LNCaP clone FGC (cell line): ENCODE results near the gene LRRK2.

Experiments used
- DNase-seq: peaks from one replicate; pipeline ENCODE4 v3.0.0-alpha.2; 2011; ENCODE audit warnings: low read depth
- H3K4me3 ChIP-seq: 2 replicates; pipeline ENCODE4 v1.5.1; 2011; ENCODE audit warnings: mild to moderate bottlenecking, low read depth, low read length, control low read depth
- TF ChIP-seq, protein P1 (sequence below): IDR thresholded peaks from 2 replicates; pipeline ENCODE4 v1.5.1; 2012; ENCODE audit warnings: mild to moderate bottlenecking; ENCODE audit not compliant: control insufficient read depth, insufficient read depth; ENCODE audit errors: extremely low read depth

The LRRK2 gene

DNA sequence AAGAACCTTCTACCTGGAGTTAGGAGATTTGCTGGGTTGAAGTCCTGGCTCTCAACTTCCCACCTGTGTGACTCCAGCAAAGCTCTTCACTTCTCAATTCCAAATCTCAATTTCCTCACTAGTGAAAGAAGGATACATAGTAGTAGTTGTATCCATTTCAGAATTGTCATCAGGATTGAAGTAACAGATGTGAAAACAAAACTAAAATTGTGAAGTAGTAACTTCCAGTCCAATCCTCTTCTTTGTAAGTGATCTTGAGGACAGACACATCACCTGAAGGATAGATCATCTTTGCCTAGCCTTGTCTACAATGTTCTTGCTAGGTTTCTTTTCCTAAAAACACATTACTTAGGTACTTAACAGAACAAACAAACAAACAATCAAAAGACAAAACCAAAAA, 1.2 kb upstream of the LRRK2 start:
- H3K4me3 ChIP-seq = no peak overlapping the region
- TF ChIP-seq, protein P1, sequence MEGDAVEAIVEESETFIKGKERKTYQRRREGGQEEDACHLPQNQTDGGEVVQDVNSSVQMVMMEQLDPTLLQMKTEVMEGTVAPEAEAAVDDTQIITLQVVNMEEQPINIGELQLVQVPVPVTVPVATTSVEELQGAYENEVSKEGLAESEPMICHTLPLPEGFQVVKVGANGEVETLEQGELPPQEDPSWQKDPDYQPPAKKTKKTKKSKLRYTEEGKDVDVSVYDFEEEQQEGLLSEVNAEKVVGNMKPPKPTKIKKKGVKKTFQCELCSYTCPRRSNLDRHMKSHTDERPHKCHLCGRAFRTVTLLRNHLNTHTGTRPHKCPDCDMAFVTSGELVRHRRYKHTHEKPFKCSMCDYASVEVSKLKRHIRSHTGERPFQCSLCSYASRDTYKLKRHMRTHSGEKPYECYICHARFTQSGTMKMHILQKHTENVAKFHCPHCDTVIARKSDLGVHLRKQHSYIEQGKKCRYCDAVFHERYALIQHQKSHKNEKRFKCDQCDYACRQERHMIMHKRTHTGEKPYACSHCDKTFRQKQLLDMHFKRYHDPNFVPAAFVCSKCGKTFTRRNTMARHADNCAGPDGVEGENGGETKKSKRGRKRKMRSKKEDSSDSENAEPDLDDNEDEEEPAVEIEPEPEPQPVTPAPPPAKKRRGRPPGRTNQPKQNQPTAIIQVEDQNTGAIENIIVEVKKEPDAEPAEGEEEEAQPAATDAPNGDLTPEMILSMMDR = no peak
- no peak for DNase-seq

DNA sequence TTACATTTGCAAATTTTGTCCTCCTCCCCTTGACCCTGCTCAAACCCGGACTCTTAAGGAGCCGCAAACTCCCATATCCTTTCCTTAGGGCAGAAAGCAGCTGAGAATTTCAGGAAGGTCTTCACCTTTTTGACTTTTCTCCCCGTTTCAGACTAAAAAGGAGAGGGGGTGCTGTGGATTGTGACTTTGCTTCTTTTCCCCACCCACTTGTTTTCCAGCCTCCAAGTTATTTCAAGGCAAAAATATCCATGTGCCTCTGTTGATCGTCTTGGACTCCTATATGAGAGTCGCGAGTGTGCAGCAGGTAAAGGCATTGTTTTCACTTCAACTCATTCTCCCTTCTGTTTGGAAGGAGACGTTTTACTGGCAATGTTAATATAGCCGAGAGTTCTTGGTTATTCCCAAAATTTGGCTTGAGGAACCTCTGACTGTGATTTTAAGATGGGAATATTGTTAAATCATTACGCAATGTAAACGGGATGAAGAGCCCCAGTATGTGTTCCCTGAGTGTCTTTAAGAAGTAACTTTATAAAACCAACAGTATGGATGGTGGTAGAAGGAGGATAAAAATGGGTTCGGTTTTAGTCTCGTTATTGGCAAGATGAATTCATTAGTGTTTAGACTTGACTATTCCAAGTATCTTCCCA, 663 bp downstream of the LRRK2 start:
- DNase-seq = no peak
- H3K4me3 ChIP-seq = no peak overlapping the region

DNA sequence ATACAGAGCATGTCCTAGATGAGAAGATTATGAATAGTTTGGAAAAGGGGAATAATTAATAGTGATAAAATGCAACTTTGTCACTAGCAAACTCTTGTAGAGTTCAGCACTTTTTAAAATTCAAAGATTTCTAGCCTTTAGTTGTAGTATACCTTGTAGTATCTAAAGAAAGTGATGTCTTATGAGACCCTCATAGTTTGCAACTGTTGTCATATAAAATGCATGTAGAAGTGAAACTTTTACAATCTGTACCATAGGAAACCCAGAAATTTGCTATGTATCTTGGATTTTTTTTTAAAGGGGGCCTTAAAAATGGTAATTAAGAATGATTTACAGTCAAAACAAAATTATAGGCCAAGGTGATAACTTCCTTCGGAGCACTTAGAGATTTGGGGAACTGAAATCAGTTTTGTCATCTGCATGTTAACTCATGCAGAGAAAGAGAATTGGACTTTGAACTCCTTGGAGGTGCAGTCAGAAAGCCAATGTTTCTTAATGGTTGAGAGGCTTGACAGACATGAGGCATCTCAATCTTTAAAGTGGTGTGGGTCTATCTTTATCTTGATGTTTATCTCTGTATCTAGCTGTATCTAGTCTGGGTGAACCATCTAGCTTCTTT, 1.3 kb downstream of the LRRK2 start:
- no peak overlapping the region for H3K4me3 ChIP-seq
- DNase-seq = no peak
- TF ChIP-seq, protein P1 = no peak

More for the DNA sequence above, 663 bp downstream of the LRRK2 start:
- TF ChIP-seq, protein P1 = no peak

DNA sequence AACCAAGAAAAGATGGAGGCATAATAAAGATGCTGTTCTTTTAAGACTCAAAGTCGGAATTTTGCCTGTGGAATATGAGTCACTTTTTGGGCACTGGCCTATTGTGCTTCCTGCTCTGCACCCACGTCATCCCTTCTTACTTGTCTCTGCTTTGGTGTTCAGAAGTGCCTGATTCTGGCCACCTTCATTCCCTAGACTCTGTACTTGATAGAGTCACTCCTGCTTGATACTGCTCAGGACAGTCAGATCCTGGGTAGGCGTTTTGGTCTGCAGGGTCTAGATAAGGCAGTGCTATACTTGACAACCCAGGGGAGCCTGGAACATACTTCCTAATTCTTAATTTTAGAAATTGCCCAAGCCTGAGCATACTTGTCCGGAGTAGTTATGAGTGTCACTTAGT, 1.9 kb downstream of the LRRK2 start:
- DNase-seq = no peak
- TF ChIP-seq, protein P1 = no peak
- no peak overlapping the region for H3K4me3 ChIP-seq

DNA sequence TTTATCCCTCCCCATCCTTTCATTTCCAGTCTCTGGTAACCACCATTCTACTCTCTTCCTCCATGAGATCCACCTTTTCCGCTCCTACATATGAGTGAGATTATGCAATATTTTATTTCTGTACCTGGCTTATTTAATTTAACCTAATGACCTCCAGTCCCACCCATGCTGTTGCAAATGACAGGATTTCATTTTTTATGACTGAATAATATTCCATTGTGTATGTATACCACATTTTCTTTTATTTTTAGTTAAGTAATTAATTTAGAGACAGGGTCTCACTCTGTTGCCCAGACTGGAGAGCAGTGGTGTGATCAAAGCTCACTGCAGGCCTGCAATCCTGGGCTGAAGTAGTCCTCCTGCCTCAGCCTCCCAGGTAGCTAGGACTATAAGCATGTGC, 2.6 kb downstream of the LRRK2 start:
- H3K4me3 ChIP-seq = no peak overlapping the region
- TF ChIP-seq, protein P1 = no peak

DNA sequence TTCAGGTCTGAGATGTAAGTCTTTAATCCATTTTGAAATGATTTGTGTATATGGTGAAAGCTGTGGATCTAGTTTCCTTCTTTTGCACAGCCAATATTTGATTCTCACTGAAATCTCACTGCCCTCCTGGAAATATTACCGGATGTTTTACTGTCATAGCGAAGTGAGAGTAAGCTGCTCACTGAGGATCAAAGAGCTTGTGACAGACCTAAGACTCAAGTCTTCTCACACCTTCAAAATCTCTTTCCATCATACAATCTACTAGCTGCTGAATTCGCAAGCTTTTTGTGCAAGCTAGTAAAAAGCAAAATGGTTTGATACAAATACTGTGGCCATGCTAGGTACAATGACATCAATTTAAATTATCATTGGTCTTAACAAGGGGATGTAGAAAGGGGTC, 3.9 kb downstream of the LRRK2 start:
- TF ChIP-seq, protein P1 = no peak
- DNase-seq = no peak
- no peak overlapping the region for H3K4me3 ChIP-seq

More for the DNA sequence above, 2.6 kb downstream of the LRRK2 start:
- no peak for DNase-seq
